ENCODE results near the gene MYO18B.

Gene MYO18B

GRCh38 chr22:26004477-26004876 lies 262.5 kb downstream of the MYO18B start:
- no peak for DNase-seq

GRCh38 chr22:26008587-26008986 lies 266.6 kb downstream of the MYO18B start:
- no peak for DNase-seq

GRCh38 chr22:26016916-26017315 lies 274.9 kb downstream of the MYO18B start:
- DNase-seq = no peak

GRCh38 chr22:26017932-26018331 lies 275.9 kb downstream of the MYO18B start:
- DNase-seq = peak in 1 of 2 experiments; percentile 24

GRCh38 chr22:26019596-26019995 lies 277.6 kb downstream of the MYO18B start:
- no peak for DNase-seq

- no peak for DNase-seq
Observed at GRCh38 chr22:26021516-26021915, 279.5 kb downstream of the MYO18B start.

GRCh38 chr22:26023104-26023775 lies 281.3 kb downstream of the MYO18B start:
- no peak for DNase-seq

- DNase-seq = no peak
Observed at GRCh38 chr22:26025626-26026025, 283.6 kb downstream of the MYO18B start.

- no peak for DNase-seq
Observed at GRCh38 chr22:26027341-26027740, 285.4 kb downstream of the MYO18B start.

- DNase-seq = no peak
Observed at GRCh38 chr22:26031641-26032040, 289.7 kb downstream of the MYO18B start.

- no peak for DNase-seq
Observed at GRCh38 chr22:26033071-26033470, 291.1 kb downstream of the MYO18B start.

GRCh38 chr22:26033586-26033985 lies 291.6 kb downstream of the MYO18B start:
- no peak for DNase-seq

GRCh38 chr22:26035523-26035922 lies 293.5 kb downstream of the MYO18B start:
- DNase-seq = no peak

- DNase-seq = no peak
Observed at GRCh38 chr22:26038365-26038764, 296.4 kb downstream of the MYO18B start.

- DNase-seq = no peak
Observed at GRCh38 chr22:26041931-26042330, 299.9 kb downstream of the MYO18B start.

GRCh38 chr22:26043031-26043430 lies 301.0 kb downstream of the MYO18B start:
- no peak for DNase-seq

GRCh38 chr22:26045051-26045450 lies 303.1 kb downstream of the MYO18B start:
- DNase-seq = no peak

- no peak for DNase-seq
Observed at GRCh38 chr22:26045860-26046259, 303.9 kb downstream of the MYO18B start.

- DNase-seq = no peak
Observed at GRCh38 chr22:26047516-26047915, 305.5 kb downstream of the MYO18B start.

GRCh38 chr22:26047920-26048319 lies 305.9 kb downstream of the MYO18B start:
- DNase-seq = no peak

- no peak for DNase-seq
Observed at GRCh38 chr22:26050079-26050478, 308.1 kb downstream of the MYO18B start.

- no peak for DNase-seq
Observed at GRCh38 chr22:26053737-26054316, 311.8 kb downstream of the MYO18B start.

GRCh38 chr22:26054841-26055605 lies 313.0 kb downstream of the MYO18B start:
- no peak for DNase-seq

GRCh38 chr22:26055693-26056092 lies 313.7 kb downstream of the MYO18B start:
- no peak for DNase-seq

All from SHP77 (cell line).